K562 (cell line): ENCODE results near the gene EHBP1.

Experiments
- CCAR2 ChIP-seq: fragments of 200-400 bp; formaldehyde crosslinking; IDR thresholded peaks from 2 replicates; pipeline ENCODE4 v1.6.1; 2017; ENCODE audit warnings: mild to moderate bottlenecking, low read depth, low read length
- EGR1 ChIP-seq: fragments of 450-650 bp; conservative IDR thresholded peaks from 2 replicates; pipeline ENCODE4 v1.6.1; 2017; ENCODE audit warnings: mild to moderate bottlenecking
- FOXK2 ChIP-seq, 2 experiments: fragments of 450-650 bp; IDR thresholded peaks in 1 of 2; conservative IDR thresholded peaks in 1 of 2; 2 replicates each; pipeline ENCODE4 v1.6.1; 2016; ENCODE audit warnings: low read depth in 2 of 2, mild to moderate bottlenecking in 1 of 2
- HNRNPUL1 ChIP-seq: fragments of 200-400 bp; formaldehyde crosslinking; IDR thresholded peaks from 2 replicates; pipeline ENCODE4 v1.6.1; 2017; ENCODE audit warnings: low read length
- RNF2 ChIP-seq: sonication (generic); IDR thresholded peaks from 2 replicates; pipeline ENCODE4 v1.6.1; 2016
- TAF1 ChIP-seq: IDR thresholded peaks from 2 replicates; pipeline ENCODE4 v1.6.1; 2011; ENCODE audit warnings: mild to moderate bottlenecking, low read length, moderate library complexity; ENCODE audit not compliant: insufficient read depth, control insufficient read depth, severe bottlenecking; ENCODE audit errors: extremely low read depth
- TF ChIP-seq, protein P1 (sequence below): fragments of 450-650 bp; IDR thresholded peaks from 2 replicates; pipeline ENCODE4 v1.6.1; 2018; ENCODE audit not compliant: partially characterized antibody

GRCh38 chr2:62947403-62947802 is 241.9 kb downstream of the EHBP1 start:
- no peak for TF ChIP-seq HNRNPUL1
- TF ChIP-seq CCAR2, result no peak
- no peak for TF ChIP-seq EGR1
- TF ChIP-seq RNF2, result no peak
- TF ChIP-seq TAF1, result no peak
- TF ChIP-seq, protein P1, sequence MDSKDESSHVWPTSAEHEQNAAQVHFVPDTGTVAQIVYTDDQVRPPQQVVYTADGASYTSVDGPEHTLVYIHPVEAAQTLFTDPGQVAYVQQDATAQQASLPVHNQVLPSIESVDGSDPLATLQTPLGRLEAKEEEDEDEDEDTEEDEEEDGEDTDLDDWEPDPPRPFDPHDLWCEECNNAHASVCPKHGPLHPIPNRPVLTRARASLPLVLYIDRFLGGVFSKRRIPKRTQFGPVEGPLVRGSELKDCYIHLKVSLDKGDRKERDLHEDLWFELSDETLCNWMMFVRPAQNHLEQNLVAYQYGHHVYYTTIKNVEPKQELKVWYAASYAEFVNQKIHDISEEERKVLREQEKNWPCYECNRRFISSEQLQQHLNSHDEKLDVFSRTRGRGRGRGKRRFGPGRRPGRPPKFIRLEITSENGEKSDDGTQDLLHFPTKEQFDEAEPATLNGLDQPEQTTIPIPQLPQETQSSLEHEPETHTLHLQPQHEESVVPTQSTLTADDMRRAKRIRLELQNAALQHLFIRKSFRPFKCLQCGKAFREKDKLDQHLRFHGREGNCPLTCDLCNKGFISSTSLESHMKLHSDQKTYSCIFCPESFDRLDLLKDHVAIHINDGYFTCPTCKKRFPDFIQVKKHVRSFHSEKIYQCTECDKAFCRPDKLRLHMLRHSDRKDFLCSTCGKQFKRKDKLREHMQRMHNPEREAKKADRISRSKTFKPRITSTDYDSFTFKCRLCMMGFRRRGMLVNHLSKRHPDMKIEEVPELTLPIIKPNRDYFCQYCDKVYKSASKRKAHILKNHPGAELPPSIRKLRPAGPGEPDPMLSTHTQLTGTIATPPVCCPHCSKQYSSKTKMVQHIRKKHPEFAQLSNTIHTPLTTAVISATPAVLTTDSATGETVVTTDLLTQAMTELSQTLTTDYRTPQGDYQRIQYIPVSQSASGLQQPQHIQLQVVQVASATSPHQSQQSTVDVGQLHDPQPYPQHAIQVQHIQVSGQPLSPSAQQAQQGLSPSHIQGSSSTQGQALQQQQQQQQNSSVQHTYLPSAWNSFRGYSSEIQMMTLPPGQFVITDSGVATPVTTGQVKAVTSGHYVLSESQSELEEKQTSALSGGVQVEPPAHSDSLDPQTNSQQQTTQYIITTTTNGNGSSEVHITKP, result no peak
- no peak for TF ChIP-seq FOXK2 (conservative IDR thresholded peaks at IDR 0.05 in 1 of 2, IDR thresholded peaks at IDR 0.05 in 1 of 2; ENCODE audit: low read depth in 2 of 2)
